Left kidney (tissue), 2 donors: Measurements from ENCODE around the gene SPC25. TPM values are rescaled to one million over a fixed set of nuclear protein-coding genes. Genes with fewer than 3 reads are reported as not detected.
A peak's percentile ranks its signal among the peaks of the same experiment; 100 is the strongest.

Source experiments
- DNase-seq: peaks from one replicate; pipeline ENCODE4 v3.0.0-alpha.2; 2013
- polyA plus RNA-seq: library from polyadenylated mRNA; unstranded; fragments of 120-200 nt; gene quantifications from one replicate; pipeline ENCODE4 v1.2.1, GENCODE V29; 2013; ENCODE audit not compliant: insufficient read length

The SPC25 gene
- polyA plus RNA-seq, 1 donor = 28.9 TPM

DNA sequence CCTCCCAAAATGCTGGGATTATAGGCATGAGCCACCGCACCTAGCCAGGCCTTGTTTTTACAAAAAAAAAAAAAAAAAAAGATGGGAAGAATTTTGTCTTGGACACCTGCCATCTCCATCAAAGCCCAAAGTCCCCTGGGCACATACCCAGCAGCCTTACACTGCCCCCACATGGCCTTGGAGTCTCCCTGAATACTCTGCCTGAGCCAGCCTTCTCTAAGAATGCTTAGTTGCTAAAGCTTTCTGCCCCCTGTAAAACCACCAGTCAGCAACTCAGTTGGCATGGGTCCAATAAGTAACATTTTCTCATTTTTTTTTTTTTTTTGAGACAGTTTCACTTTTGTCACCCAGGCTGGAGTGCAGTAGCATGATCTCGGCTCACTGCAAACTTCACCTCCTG lies 40.6 kb downstream of the SPC25 start:
- DNase-seq = peak; percentile 10

DNA sequence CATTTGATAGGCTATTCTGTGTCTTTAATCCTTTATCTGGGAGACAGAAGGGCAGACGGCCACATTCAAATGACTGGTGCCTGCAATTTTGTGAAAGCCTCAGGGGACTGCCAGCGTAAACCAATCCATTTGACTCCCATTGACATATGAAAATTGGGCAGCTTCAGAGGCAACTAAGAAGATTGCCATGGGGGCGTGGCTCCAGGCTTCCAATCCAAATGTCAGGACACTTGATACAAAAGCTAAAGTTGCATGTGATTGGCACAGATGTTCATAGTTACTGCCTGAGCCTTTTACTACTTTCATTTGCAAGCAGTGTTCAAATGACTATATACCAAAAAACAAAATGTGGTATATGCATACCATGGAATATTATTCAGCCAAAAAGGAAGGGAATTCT lies 42.0 kb downstream of the SPC25 start:
- no peak for DNase-seq

DNA sequence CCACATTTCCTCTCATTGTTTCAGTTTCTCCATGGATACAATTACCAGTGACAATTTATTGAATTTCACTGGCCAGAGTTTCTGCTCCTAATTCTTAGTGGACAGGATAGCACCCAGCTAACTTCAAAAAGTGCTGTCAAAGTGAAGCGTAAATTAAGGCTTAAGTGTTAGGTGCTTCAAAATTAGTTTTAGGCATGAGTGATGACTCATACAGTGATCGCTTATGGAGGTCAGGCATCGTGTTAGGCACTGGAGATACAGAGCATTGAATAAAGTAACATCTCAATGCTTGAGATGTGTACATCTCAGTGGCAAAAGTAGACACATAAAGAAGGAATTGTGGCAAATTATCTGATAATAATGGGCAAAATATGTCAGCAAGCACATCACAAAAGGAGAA lies 47.0 kb downstream of the SPC25 start:
- DNase-seq = no peak

DNA sequence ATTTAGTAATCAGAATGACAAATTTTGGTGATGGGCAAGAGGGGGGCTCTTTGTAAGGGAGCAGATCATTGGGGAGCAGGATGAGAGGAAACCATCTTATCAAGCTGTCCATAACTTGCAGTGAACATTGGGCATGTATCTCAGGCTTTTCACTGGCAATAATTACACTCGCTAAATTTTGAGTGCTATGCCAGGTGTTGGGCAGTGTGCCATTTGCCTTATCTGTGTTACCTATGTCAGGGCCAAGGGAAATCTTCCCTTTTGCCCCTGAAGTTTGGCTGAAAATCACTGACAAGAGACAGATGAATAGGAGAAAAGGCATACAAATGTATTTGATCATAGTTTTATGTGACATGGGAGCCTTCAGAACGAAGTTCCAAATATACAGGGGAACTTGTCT lies 48.8 kb downstream of the SPC25 start:
- no peak for DNase-seq

DNA sequence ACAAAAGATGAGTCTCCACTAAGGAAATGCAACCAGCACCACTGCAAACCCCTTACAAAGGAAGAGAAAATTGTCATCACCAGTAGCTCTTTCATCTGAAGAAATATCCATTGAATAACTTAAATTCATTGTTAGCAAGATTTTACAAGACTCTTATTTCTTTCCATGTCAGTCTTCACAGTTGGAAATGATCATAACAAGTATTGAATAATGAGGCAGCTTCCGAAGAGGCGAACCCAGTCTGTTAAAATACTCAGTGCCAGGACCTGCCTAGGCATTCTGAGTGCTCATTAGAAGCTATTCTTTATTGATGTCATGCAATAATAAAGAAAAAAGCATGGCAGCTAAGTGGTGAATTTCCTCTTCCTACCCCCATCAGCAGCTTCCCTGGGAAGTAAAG lies 54.3 kb downstream of the SPC25 start:
- DNase-seq = no peak

DNA sequence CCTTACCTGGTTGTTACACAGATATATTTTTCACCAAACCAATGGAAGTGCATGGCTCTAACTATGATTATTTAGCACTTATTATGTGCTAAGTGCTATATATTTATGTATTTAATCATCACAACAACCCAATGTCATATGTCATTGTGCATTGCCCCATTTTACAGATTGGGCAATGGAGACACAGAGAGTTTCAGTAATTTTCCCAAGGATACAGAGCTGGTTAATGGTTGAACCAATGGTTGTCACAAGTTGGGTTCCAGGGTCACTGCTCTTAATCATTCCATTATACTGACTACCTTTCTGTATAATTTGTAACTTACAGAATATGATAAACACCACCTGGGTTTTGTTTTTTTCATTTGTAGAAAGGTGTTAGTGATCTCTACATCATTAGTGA lies 58.6 kb downstream of the SPC25 start:
- DNase-seq = no peak

DNA sequence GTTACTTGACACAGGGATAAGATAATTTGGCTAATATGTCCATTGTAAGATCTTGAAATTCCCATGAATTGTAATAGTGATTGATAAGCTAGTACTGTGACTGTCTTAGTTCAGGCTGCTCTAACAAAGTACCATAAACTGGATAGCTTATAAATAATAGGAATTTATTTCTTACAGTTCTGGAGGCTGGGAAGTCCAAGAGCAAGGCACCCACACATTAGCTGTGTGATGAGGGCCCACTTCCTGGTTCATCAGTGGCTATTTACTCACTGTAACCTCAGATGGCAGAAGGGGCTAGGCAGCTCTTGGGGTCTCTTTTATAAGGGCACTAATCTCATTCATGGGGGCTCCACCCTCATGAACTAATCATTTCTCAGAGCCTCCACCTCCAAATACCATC lies 59.3 kb downstream of the SPC25 start:
- DNase-seq = no peak

DNA sequence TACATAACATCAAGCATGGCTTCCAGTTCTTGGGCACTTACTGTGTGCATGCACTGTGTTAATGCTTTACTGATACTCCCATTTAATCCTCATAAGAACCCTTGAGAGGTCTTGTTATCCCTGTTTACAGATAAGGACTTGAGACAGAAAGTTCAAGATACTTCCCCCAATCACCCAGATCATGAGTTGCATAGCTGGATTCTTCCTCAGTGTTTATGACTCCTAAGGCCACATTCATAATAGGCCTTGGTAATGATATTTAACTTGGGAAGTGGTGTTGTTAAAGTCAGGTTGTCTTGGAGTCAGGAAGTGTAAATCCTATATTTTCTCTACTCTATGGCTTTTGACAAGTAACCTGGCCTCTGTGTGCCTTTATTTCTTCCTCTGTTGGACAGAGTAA lies 65.1 kb downstream of the SPC25 start:
- DNase-seq = no peak

DNA sequence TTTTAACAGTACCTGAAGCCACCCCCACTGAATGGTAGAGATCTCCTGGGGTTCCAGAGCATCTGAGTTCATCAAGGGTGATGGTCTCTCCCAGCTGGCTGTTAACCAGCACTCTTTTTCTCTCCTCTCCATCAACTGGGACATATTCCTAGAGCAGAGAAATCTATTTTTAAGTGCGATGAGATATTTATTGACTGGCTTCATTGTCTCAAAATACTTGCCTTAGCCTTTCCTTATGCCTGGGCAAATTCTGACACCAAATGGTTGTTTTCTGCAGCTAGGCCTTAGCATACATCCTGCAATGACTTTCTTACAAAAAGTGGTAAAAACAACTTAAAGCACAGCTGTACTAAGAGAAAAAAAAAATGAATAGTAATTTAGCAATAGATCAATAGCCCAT lies 68.2 kb downstream of the SPC25 start:
- no peak for DNase-seq

DNA sequence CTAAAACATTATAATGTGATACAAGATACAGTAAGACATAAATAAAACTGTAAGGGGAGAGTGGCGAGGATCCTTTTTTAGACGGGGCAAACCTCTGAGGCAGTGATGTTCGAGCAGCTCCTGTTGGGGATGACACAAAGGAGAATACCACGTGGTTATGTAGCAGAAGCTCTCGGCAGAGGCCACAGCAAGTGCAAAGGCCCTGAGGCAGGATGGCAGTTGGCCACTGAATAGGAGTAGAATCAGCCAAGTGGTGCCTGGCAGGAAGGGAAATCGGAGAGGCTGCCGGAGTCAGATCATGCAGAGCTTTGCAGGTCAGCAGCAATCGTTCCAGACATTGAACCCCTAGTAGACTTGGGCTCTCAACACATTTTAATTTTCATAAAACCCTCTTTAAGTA lies 68.7 kb downstream of the SPC25 start:
- DNase-seq = no peak

Other genes starting within 250 kb of the SPC25 start
- gene NOSTRIN, start 87.8 kb downstream of the SPC25 start, polyA plus RNA-seq = 37.2 TPM
- 0.08 TPM for gene G6PC2, start 10.9 kb upstream of the SPC25 start, polyA plus RNA-seq
- gene ABCB11, start 140.9 kb upstream of the SPC25 start, polyA plus RNA-seq = 0.10 TPM
- gene DHRS9, start 179.1 kb upstream of the SPC25 start, polyA plus RNA-seq = 0.68 TPM